ENCODE results near the gene URB1. TPM values are rescaled to one million over a fixed set of nuclear protein-coding genes. Genes with fewer than 3 reads are reported as not detected.

The URB1 gene
- total and polyA plus RNA-seq, 2 of the 8 experiments (the other 6 are each of a cell fraction or from before 2014, with no cell fraction given): 8.1 to 28.9 TPM

DNA sequence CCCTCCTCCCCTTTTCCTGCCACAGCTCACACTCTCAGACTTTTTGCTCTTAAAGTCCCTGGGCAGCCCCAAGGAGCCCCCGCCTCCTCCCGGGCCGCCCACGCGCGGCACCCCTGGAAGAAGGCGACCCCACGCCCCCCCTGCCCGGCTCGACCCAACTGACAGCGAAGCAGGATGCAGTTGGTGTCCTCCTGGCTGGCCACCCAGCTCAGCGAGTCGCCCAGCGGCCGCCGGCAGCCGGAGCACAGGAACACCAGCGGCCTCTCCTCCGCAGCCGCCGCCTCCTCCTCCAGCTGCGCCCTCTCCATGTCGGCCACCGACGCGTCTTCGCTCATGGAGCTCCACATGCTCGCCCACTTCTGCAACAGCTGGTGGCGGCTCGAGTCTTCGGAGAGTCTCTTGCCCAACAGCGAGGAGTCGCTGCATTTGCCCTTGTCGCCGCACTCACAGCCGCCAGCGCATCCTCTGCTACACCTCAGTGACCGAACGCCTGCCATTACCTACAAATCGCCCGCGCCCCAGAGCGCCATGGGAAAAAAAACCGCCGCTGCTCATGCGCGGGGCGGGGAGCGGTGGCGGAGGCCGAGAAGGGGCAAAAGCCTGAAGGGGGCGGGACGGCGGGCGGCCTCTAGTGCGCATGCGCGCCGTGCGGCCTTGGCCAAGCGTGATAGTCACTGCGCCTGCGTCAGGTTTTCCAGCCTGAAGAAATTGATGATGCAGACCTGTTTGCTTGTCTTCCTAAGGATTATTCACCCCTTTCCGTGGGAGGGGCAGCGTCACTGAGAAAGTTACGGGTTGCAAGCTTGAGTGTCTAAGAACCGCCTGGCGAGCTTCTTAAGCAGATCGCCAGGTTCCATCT is 114.1 kb downstream of the URB1 start, which contains the start of gene MIS18A (continued):
- TF ChIP-seq CHD7 (IDR thresholded peaks at IDR 0.05; ENCODE audit: insufficient replicate concordance, low read length) (no peak), SIX5 (IDR thresholded peaks at IDR 0.05; ENCODE audit: low read depth, low read length) (no peak), KDM1A (IDR thresholded peaks at IDR 0.05; ENCODE audit: borderline replicate concordance, low read length) (no peak), RNF2 (IDR thresholded peaks at IDR 0.05; ENCODE audit: borderline replicate concordance, low read depth, low read length, missing control alignments, poor library complexity, severe bottlenecking) (no peak), RXRA (IDR thresholded peaks at IDR 0.05; ENCODE audit: insufficient read depth, low read depth, low read length) (no peak), BACH1 (IDR thresholded peaks at IDR 0.05; ENCODE audit: low read length) (no peak), NRF1 (IDR thresholded peaks at IDR 0.05; ENCODE audit: low read depth, low read length) (peak; percentile 97), CBX8 (IDR thresholded peaks at IDR 0.05; ENCODE audit: borderline replicate concordance, low read depth, low read length) (no peak), TAF1 (IDR thresholded peaks at IDR 0.05; ENCODE audit: low read depth, low read length) (peak; percentile 67), ZNF274 (IDR thresholded peaks at IDR 0.05; ENCODE audit: borderline replicate concordance, extremely low read depth, low read length) (no peak)
